GM18505 (cell line): Measurements from ENCODE around the gene ISM1.
"Not testable (repeated sequence)": the region's sequence is repeated elsewhere in the genome, so short reads cannot be mapped to it uniquely, and the experiment has no call there.

Source experiments
- ATAC-seq: cut with Tn5 transposase; IDR thresholded peaks from one replicate; pipeline ENCODE4 v1.9.1; 2021; ENCODE audit not compliant: unreplicated experiment
- POLR2A ChIP-seq: IDR thresholded peaks from 4 replicates; pipeline ENCODE4 v1.6.1; 2011; ENCODE audit warnings: borderline replicate concordance; ENCODE audit not compliant: insufficient read depth, insufficient read length; ENCODE audit errors: extremely low read depth

The ISM1 gene

DNA sequence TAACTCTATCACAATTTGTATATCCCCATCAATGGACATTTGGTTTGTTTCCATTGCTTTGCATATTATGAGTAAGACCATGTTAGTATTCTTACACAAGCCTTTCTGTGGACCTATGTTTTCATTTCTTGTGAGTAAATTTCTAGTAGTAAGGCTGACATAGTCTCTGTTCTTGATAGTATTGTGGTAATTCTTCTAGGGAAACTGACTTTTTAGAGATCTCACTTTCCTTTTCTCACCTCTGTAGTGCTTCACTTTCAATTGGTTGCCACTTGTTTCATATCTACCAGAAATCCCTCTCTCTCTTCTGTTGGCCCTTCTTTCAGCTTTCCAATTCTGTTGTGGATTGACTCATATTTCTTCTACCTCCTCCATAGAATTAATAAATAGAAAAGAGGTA is 8.5 kb downstream of the ISM1 start:
- ATAC-seq = peak; percentile 77
- TF ChIP-seq POLR2A = no peak

DNA sequence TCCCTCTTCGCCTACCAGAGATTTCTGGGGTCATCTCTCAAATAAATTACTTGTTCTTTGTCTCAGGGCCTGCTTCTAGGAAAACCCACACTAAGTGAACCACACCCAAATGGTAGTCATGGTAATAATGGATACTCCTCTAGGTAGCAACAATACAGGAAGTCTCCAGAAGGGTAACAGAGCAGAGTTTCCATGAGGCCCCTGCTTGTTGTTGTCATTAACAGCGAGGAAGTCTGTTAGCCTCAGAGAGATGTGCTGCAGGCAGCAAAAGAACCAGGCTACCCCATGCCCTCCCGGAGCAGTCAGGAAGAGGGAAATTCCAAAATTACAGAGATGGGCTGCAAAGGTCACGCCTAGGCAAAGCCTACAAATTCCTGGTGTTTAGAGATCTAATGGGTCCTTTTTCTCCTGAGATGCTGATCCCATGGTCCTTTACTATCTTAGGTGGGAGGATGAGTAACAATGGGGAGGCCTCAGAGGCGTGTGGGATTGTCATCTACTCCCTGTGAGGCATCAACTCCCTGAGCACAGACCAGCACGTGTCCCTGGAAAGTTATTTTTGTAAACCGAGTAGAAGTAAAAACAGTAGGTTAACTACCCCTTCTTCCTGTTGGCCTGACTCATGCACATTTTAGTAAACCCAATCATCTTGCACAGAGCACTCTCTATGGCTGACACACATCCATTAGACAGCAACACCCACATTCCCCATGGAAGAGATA is 10.1 kb downstream of the ISM1 start:
- TF ChIP-seq POLR2A = no peak
- no peak for ATAC-seq

DNA sequence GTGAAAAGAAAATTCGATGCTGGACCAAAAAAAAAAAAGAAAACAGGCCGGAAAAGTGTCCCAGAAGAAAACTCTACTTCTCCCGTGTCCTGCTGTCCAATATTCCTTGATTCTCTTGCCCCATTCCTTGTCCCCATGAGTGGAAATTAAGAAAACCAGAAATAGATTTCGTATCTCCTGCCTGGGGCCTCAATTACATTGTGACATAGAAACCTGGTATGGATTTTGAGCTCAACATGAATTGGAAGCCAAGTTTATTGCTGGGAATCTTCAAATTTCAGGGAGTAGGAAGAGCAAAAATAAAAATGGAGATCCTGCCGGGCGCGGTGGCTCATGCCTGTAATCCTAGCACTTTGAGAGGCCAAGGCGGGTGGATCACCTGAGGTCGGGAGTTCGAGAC is 11.9 kb downstream of the ISM1 start:
- ATAC-seq = no peak
- TF ChIP-seq POLR2A = no peak

GRCh38 chr20:13234961-13235360 is 13.9 kb downstream of the ISM1 start:
- TF ChIP-seq POLR2A = no peak
- no peak for ATAC-seq

GRCh38 chr20:13236360-13236759 is 15.3 kb downstream of the ISM1 start:
- not testable (repeated sequence) for ATAC-seq

- no peak for TF ChIP-seq POLR2A
- ATAC-seq = no peak
Measured at GRCh38 chr20:13236990-13237720, 16.1 kb downstream of the ISM1 start.

GRCh38 chr20:13238001-13238653 is 17.1 kb downstream of the ISM1 start:
- no peak for TF ChIP-seq POLR2A
- ATAC-seq = no peak

- TF ChIP-seq POLR2A = no peak
- ATAC-seq = no peak
Measured at GRCh38 chr20:13243826-13244376, 22.8 kb downstream of the ISM1 start.

GRCh38 chr20:13245250-13245723 is 24.2 kb downstream of the ISM1 start:
- no peak for ATAC-seq
- TF ChIP-seq POLR2A = no peak

DNA sequence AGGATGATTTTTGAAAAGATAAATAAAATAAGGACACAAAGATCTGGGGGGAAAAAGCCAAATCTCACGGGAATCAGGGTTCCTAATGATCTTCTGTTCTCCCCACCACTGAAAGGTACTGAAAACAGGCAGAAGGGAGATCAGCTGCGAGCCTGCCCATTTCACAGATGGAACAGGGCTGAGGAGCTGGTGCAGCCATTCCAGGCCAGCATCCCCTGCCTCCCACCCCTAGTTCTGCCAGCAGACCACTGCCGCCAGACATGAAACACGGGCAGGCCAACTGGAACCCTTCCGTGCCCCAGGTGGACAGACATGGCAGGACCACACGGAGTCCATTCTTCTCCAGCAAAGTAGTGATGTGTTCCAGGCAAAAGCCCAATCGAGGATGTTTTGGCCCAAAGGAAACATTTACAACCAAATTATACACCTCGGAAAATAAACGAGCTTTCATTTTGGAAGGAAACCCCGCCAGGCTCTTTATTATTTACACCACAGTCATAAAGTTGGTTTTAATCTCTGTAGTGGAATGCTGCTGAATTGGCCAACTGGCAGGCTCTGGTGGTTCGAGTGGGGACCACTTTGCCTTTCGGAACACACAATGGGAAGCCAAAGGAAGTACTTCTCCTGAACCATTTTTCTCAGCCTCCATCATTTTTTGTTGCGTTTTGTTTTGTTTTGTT is 28.2 kb downstream of the ISM1 start:
- no peak for TF ChIP-seq POLR2A
- ATAC-seq = no peak

GRCh38 chr20:13249798-13250170 is 28.7 kb downstream of the ISM1 start:
- no peak for TF ChIP-seq POLR2A
- ATAC-seq = no peak

- TF ChIP-seq POLR2A = no peak
- ATAC-seq = no peak
Measured at GRCh38 chr20:13250251-13250650, 29.2 kb downstream of the ISM1 start.
